ENCODE data around the gene LAMC3.

DNA sequence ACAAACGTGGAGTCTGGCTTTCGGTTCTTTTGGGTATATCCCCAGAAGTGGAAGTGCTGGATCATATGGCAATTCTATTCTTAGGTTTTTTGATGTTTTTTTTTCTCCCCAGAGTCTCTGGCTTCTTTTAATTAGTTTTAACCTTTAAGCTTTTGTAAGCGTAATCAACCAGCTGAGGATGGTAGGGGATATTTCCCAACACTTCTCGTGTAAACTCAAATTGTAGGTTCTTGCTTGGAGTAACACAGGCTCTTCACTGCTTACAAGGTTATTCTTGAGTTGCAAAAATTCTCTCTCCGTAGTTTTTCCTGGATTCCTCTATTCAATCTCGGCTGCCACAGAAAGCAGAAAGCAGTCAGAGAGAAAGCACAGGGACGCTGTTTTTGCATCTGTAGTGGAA is 11.9 kb downstream of the LAMC3 start:
- TF ChIP-seq, protein P1, sequence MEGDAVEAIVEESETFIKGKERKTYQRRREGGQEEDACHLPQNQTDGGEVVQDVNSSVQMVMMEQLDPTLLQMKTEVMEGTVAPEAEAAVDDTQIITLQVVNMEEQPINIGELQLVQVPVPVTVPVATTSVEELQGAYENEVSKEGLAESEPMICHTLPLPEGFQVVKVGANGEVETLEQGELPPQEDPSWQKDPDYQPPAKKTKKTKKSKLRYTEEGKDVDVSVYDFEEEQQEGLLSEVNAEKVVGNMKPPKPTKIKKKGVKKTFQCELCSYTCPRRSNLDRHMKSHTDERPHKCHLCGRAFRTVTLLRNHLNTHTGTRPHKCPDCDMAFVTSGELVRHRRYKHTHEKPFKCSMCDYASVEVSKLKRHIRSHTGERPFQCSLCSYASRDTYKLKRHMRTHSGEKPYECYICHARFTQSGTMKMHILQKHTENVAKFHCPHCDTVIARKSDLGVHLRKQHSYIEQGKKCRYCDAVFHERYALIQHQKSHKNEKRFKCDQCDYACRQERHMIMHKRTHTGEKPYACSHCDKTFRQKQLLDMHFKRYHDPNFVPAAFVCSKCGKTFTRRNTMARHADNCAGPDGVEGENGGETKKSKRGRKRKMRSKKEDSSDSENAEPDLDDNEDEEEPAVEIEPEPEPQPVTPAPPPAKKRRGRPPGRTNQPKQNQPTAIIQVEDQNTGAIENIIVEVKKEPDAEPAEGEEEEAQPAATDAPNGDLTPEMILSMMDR (IDR thresholded peaks at IDR 0.05) = no peak
- TF ChIP-seq POLR2A (IDR thresholded peaks at IDR 0.05) (no peak), POLR2AphosphoS5 (IDR thresholded peaks at IDR 0.05) (no peak)

All from prostate gland (tissue), 2 donors.